Fibroblast of the aortic adventitia (primary cell): ENCODE results near the gene SF3B3. TPM values are rescaled to one million over a fixed set of nuclear protein-coding genes. Genes with fewer than 3 reads are reported as not detected.
A peak's percentile ranks its signal among the peaks of the same experiment; 100 is the strongest.

Experiments used
- DNase-seq: peaks from one replicate; pipeline ENCODE4 v3.0.0-alpha.2; 2010; ENCODE audit warnings: low read depth
- H3K4me3 ChIP-seq: 2 replicates; pipeline ENCODE4 v1.5.1; 2011; ENCODE audit warnings: low read depth, mild to moderate bottlenecking, control low read depth, low read length, moderate library complexity
- CTCF ChIP-seq: IDR thresholded peaks from 2 replicates; pipeline ENCODE4 v1.5.1; 2011; ENCODE audit warnings: mild to moderate bottlenecking, low read length, control low read depth, inconsistent platforms; ENCODE audit not compliant: insufficient read depth
- total RNA-seq: library from RNA; depleted of rRNA; stranded (reverse); fragments of >200 nt; gene quantifications from 2 replicates; pipeline ENCODE4 v1.2.3, GENCODE V29; 2012; ENCODE audit warnings: low replicate concordance

Gene SF3B3
- total RNA-seq, 1 donor = 184 TPM

- H3K4me3 ChIP-seq = no peak overlapping the region
- peak; percentile 43 for DNase-seq
- no peak for TF ChIP-seq CTCF
Measured at GRCh38 chr16:70577256-70577698, 53.7 kb downstream of the SF3B3 start.

- no peak for DNase-seq
- H3K4me3 ChIP-seq = no peak overlapping the region
- no peak for TF ChIP-seq CTCF
Measured at GRCh38 chr16:70578035-70578434, 54.4 kb downstream of the SF3B3 start.

GRCh38 chr16:70579248-70579647 lies 55.6 kb downstream of the SF3B3 start:
- DNase-seq = no peak
- H3K4me3 ChIP-seq = no peak overlapping the region
- TF ChIP-seq CTCF = no peak

GRCh38 chr16:70579648-70580630 lies 56.3 kb downstream of the SF3B3 start:
- no peak overlapping the region for H3K4me3 ChIP-seq
- DNase-seq = no peak
- no peak for TF ChIP-seq CTCF

- TF ChIP-seq CTCF = peak; percentile 15
- no peak for DNase-seq
- H3K4me3 ChIP-seq = no peak overlapping the region
Measured at GRCh38 chr16:70582280-70582978, 58.8 kb downstream of the SF3B3 start.

GRCh38 chr16:70586731-70587130 lies 63.1 kb downstream of the SF3B3 start:
- H3K4me3 ChIP-seq = no peak overlapping the region
- no peak for DNase-seq
- TF ChIP-seq CTCF = no peak
